A204.1 (cell line): Measurements from ENCODE around the gene TMEM35B.
"Not testable (repeated sequence)": the region's sequence is repeated elsewhere in the genome, so short reads cannot be mapped to it uniquely, and the experiment has no call there.

Experiments used
- FAIRE-seq: peaks from 2 replicates; lab custom pipeline; 2012; peaks lifted over from hg19 to GRCh38; lab: Jason Lieb, UNC

The TMEM35B gene

DNA sequence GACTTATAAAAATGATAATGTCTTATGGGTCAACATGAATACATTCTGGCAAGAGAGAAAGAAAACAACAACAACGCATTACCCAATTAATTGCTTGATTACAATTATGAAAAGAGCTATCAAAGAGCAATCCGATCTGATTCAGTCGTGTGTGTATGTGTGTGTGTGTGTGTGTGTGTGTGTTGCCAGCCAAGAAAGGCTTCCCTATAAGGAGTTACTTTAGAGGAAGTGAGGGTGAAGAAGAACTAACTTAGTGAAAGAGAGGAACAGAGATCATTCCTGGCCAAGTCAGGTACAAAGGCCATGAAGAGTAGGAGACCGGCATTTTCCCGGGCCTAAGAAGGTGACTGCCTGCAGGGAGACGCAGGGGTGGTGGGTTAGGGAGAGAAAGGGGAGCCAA, 9.4 kb downstream of the TMEM35B start:
- FAIRE-seq, result no peak

DNA sequence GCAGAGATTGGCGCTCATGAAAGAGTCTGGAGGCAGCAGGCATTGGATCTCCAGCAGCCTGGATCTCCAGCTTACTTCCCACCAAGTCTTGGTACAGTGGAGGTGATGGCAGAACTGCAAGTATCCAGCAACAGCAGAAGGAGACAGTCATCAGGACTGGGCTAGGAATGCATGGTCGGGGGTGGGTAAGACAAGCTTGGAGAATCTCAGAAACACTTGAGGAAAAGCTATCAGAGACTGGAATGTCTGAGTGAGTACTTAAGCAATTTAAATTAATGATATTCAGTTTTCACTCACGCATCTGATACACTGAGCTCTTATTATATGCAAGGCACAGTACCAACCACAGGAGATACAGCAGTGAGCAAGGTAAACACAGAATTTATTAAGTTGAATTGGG, 9.8 kb downstream of the TMEM35B start:
- no peak for FAIRE-seq

DNA sequence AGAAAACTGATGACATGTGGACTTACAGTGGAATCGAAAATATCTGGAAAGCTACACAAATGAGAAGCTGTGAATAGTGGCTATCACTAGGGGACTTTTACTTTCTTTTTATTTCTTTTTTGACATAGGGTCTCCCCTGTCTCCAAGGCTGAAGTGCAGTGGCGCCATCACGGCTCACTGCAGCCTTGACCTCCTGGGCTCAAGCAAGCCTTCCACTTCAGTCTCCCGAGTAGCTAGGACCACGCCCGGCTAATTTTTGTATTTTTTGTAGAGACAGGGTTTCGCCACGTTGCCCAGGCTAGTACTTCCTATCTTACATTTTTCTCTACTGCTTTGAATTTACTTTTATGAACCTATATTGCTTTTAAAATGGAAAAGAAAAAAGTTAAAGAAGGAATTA, 10.5 kb downstream of the TMEM35B start:
- no peak for FAIRE-seq

DNA sequence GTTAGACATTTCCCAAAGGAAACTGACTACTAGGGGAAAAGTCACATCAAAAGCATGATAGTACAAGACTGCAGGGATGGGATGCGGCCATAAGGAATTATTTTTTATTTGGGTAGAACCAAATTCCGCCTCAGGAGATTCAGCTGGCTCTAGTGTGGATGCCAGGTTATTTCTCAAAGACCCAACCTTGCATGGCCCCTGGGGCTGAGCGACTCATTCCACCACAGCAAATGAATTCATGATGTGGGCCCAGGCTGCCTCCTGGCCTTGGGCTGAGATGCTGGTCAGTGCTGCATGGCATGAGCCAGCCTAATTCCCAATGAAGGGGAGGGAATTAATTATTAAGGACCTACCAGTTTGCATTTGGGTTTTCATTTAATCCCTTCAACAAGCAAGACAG, 11.8 kb downstream of the TMEM35B start:
- FAIRE-seq, result no peak

DNA sequence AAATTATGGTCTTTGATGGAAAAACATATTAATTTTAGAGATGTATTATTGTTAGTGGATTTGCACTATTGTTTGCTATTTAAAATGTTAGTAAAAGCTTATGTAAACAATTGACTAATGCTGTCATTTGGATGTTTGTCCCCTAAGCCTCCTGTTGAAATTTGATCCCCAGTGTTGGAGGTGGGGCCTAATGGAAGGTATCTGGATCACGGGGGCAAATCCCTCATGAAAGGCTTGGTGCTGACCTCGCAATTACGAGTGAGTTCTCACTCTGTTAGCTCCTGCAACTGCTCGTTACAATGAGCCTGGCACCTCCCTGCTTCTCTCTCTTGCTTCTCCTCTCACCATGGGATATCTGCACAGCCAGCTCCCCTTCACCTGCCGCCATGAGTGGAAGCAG, 14.3 kb downstream of the TMEM35B start:
- FAIRE-seq, result no peak

DNA sequence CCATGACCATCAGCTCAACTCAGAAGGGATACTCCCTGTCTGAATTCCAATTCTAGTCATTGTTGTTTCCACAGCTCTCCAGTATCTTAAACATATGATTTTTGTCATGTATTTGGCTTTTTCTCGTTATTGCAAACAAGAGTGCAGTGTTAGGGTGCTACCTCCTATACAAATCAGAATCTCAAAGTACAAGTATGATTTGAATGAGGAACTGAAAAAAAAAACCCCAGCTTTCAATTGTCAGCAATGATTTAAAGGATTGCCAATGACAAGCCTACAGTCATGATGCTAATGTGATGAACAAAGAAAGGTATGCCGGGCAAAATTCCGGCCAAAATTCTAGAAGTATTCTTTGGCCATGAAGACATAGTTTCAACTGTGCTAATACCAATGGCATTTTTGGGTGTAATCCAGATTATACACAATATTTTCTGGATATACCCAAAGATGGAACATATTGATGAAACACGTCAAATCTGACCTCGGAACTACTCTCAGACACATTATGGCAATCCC, 14.9 kb downstream of the TMEM35B start:
- no peak for FAIRE-seq

DNA sequence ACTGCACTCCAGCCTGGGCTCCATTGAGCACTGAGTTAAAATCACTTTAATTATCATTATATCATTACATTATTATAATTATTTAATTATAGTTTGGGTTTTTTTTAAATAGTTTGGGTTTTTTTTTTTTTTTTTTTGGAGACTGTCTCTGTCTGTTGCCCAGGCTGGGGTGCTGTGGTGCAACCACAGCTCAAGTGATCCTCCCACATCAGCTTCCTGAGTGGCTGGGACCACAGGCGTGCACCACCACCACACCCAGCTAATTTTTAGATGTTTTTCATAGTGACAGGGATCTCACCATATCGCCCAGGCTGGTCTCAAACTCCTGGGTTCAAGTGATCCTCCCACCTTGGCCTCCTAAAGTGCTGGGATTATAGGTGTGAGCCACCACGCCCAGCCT, 16.9 kb downstream of the TMEM35B start:
- not testable (repeated sequence) for FAIRE-seq

DNA sequence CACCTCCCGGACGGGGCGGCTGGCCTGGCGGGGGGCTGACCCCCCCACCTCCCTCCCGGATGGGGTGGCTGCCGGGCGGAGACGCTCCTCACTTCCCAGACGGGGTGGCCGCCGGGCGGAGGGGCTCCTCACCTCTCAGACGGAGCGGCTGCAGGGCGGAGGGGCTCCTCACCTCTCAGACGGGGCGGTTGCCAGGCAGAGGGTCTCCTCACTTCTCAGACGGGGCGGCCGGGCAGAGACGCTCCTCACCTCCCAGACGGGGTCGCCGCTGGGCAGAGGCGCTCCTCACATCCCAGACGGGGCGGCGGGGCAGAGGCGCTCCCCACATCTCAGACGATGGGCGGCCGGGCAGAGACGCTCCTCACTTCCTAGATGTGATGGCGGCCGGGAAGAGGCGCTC, 17.5 kb downstream of the TMEM35B start:
- FAIRE-seq, result not testable (repeated sequence)

DNA sequence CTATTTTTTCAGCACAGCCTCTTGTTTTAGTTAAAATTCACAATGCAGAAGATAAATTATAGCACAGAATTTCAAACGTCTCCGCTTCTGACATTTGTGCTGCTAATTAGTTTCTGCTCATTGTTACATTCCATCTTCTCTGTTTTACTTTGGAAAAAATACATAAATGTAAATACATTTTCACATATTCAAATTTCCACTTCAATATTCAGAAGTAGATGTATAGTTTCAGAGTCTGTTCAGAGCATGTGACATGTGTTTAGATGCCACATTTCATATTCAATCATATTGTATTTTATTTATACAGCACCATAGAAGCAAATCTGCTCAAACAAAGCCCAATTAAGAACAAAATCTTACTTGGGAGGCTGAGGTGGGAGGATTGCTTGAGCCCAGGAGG, 19.6 kb downstream of the TMEM35B start:
- no peak for FAIRE-seq

DNA sequence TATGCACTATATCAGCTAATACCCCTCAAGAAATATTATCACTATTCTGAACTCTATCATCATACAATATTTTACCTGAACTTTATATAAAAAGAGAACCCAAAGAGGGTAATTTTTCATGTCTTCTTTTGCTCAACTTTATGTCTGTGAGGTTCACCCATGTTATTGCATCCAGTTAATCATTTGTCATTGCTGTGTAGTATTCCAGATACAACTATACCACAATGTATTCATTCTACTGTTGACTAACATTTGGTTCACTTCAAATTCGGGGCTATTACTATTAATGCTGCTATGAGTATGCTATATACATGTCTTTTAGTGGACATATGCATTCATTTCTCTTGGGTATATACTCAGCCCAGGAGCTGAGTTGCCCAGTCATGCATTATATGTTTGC, 34.7 kb downstream of the TMEM35B start:
- FAIRE-seq, result no peak

DNA sequence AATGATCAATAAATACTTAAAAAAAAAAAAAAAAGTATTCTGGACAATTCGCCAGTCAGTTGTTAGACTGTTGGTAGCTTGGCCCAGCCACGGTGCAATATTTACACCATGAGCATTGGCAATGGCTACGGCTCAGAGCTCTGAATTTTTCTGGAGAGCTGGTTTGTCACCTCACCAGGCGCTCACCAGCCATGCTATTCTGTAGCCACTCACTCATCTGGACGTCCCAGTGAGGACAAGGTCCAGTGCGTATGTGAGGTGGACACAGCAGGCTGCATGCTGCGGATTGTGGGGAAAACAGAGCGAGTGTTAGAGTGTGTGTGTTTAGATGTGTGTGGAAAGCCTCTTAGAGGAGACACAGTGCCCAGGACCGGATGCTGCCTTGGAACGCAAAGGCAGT, 36.4 kb downstream of the TMEM35B start:
- not testable (repeated sequence) for FAIRE-seq

DNA sequence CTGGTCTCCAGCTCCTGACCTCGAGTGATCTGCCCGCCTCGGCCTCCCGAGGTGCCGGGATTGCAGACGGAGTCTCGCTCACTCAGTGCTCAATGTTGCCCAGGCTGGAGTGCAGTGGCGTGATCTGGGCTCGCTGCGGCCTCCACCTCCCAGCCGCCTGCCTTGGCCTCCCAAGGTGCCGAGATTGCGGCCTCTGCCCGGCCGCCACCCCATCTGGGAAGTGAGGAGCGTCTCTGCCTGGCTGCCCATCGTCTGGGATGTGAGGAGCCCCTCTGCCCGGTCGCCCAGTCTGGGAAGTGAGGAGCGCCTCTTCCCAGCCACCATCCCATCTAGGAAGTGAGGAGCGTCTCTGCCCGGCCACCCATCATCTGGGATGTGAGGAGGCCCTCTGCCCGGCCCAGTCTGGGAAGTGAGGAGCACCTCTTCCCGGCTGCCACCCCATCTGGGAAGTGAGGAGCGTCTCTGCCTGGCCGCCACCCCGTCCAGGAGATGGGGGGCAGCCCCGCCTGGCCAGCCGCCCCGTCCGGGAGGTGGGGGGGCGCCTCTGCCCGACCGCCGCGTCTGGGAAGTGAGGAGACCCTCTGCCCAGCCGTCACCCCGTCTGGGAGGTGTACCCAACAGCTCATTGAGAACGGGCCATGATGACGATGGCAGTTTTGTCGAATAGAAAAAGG, 37.4 kb downstream of the TMEM35B start:
- FAIRE-seq, result not testable (repeated sequence)

DNA sequence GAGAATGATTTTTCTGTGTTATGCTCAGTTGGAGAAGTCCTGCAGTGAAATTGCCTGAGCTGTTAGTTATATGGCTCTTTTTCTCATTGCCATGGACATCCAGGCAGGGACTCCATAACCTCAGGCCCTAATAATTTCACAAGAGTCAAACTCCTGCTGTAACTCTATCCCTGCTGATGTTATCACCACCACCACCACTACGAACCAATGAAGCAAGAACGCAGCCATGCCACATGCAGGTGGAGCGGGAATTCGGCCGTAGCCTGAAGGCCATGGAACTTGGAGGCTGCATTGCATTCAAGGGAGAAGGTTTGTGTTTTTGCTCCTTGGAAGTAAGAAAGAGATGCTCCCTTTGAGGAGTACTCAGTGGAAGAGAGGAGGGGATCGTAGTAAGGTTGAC, 38.9 kb downstream of the TMEM35B start:
- FAIRE-seq, result no peak

DNA sequence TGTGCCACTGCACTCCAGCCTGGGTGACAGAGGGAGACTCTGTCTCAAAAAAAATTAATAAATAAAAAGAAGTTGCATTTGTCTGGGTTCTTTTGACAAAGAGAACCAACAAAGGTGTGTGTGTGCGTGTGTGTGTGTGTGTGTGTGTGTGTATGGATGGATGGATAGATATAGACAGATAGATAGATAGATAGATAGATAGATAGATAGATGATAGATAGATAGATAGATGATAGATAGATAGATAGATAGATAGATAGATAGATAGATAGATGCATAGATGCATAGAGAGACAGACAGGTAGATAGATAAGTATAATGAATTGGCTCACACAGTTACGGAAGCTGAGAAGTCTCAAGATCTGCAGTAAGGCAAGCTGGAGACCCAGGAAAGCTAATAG, 43.3 kb downstream of the TMEM35B start:
- FAIRE-seq, result not testable (repeated sequence)
